H1 (cell line): ENCODE results near the gene COL21A1. TPM values are rescaled to one million over a fixed set of nuclear protein-coding genes. Genes with fewer than 3 reads are reported as not detected.

ENCODE experiments used
- CTCF ChIA-PET: fragments of 300-600 bp; sonication (Branson Sonifier 250); formaldehyde crosslinking; loops from one replicate; lab custom pipeline; 2021; ENCODE audit not compliant: partially characterized antibody; lab: Charles Lee
- POLR2A ChIA-PET: fragments of 300-600 bp; sonication (Branson Sonifier 250); formaldehyde crosslinking; loops from one replicate; lab custom pipeline; 2021; ENCODE audit warnings: inconsistent platforms; ENCODE audit not compliant: partially characterized antibody; lab: Charles Lee
- DNase-seq, 2 experiments: peaks; one replicate each; pipeline versions ENCODE4 v3.0.0 to v3.0.0-alpha.2; 2010 to 2022; ENCODE audit warnings: low spot score in 2 of 2, low read depth in 1 of 2, mixed read lengths in 1 of 2
- FAIRE-seq: peaks from 2 replicates; lab custom pipeline; 2011; peaks lifted over from hg19 to GRCh38; lab: Jason Lieb, UNC
- H2AFZ ChIP-seq: 2 replicates; pipeline ENCODE4 v1.8.1; 2012; ENCODE audit warnings: low read length, inconsistent platforms
- H2AK5ac ChIP-seq: 2 replicates; pipeline ENCODE4 v1.6.1; 2013; ENCODE audit warnings: low read depth, low read length
- H2BK120ac ChIP-seq: replicated peaks from 2 replicates; pipeline ENCODE3; 2013; ENCODE audit warnings: low read depth, low read length, inconsistent platforms
- H2BK12ac ChIP-seq: 2 replicates; pipeline ENCODE4 v1.6.1; 2013; ENCODE audit warnings: low read depth, low read length
- H2BK15ac ChIP-seq: 2 replicates; pipeline ENCODE4 v1.6.1; 2013; ENCODE audit warnings: low read length
- H2BK20ac ChIP-seq: 2 replicates; pipeline ENCODE4 v1.6.1; 2013; ENCODE audit warnings: low read length
- H2BK5ac ChIP-seq: 2 replicates; pipeline ENCODE4 v1.6.1; 2013; ENCODE audit warnings: low read depth, low read length
- H3K14ac ChIP-seq: 2 replicates; pipeline ENCODE4 v1.6.1; 2013; ENCODE audit warnings: inconsistent platforms; ENCODE audit not compliant: insufficient read length
- H3K18ac ChIP-seq: 2 replicates; pipeline ENCODE4 v1.6.1; 2013; ENCODE audit warnings: low read length; ENCODE audit errors: extremely low read depth
- H3K23ac ChIP-seq: 2 replicates; pipeline ENCODE4 v1.6.1; 2013; ENCODE audit warnings: inconsistent platforms; ENCODE audit not compliant: insufficient read length
- H3K23me2 ChIP-seq: 2 replicates; pipeline ENCODE4 v1.6.1; 2013; ENCODE audit warnings: low read depth, low read length
- H3K27ac ChIP-seq: 2 replicates; pipeline ENCODE4 v1.6.1; 2011; ENCODE audit warnings: low read depth, low read length, inconsistent platforms
- H3K27me3 ChIP-seq, 4 experiments: replicated peaks in 1 of 4; 1 replicate in 1 of 4; 2 replicates in 3 of 4; pipeline versions ENCODE4 v1.6.1 to v1.8.1; 2011 to 2013; ENCODE audit warnings: low read length in 3 of 4, mild to moderate bottlenecking in 3 of 4, inconsistent platforms in 2 of 4, mixed read lengths in 2 of 4, moderate library complexity in 1 of 4; ENCODE audit not compliant: control insufficient read depth in 3 of 4, insufficient read depth in 3 of 4; ENCODE audit errors: extremely low read depth in 1 of 4
- H3K36me3 ChIP-seq, 4 experiments: 2 replicates each; pipeline versions ENCODE4 v1.6.1 to v1.8.1; 2011 to 2013; ENCODE audit warnings: mild to moderate bottlenecking in 4 of 4, low read length in 3 of 4, moderate library complexity in 2 of 4, control low read depth in 1 of 4, inconsistent platforms in 1 of 4; ENCODE audit not compliant: insufficient read depth in 4 of 4, control insufficient read depth in 2 of 4
- H3K4ac ChIP-seq: replicated peaks from 2 replicates; pipeline ENCODE3; 2013; ENCODE audit warnings: low read length, low read depth, mixed read lengths, inconsistent platforms; ENCODE audit not compliant: insufficient read length
- H3K4me1 ChIP-seq, 4 experiments: replicated peaks in 1 of 4; 1 replicate in 1 of 4; 2 replicates in 3 of 4; pipeline versions ENCODE4 v1.6.1 to v1.8.1; 2011 to 2013; ENCODE audit warnings: low read length in 3 of 4, inconsistent platforms in 2 of 4, mixed read lengths in 1 of 4; ENCODE audit not compliant: insufficient read depth in 4 of 4, control insufficient read depth in 3 of 4
- H3K4me2 ChIP-seq, 2 experiments: 2 replicates each; pipeline versions ENCODE4 v1.6.1 to v1.8.1; 2011 to 2013; ENCODE audit warnings: low read depth in 2 of 2, low read length in 2 of 2, control low read depth in 1 of 2, inconsistent platforms in 1 of 2, mild to moderate bottlenecking in 1 of 2; ENCODE audit not compliant: insufficient read depth in 1 of 2
- H3K4me3 ChIP-seq, 4 experiments: fragments of 200-600, 300-600 bp in 1 of 4; sonication (generic), shearing (Covaris generic), sonication (Bioruptor Twin) in 1 of 4; 2 replicates each; pipeline versions ENCODE4 v1.5.1 to v1.8.1; 2011 to 2016; ENCODE audit warnings: low read length in 4 of 4, low read depth in 3 of 4, control low read depth in 2 of 4, inconsistent platforms in 2 of 4, mild to moderate bottlenecking in 2 of 4, mixed read lengths in 1 of 4, moderate library complexity in 1 of 4; ENCODE audit not compliant: insufficient read depth in 2 of 4; ENCODE audit errors: extremely low read depth in 1 of 4
- H3K56ac ChIP-seq: replicated peaks from 2 replicates; pipeline ENCODE3; 2013; ENCODE audit warnings: low read depth, mild to moderate bottlenecking, mixed read lengths, low read length, inconsistent platforms; ENCODE audit not compliant: insufficient read length
- H3K79me1 ChIP-seq: 2 replicates; pipeline ENCODE4 v1.6.1; 2013; ENCODE audit warnings: low read depth, low read length, control low read depth
- H3K79me2 ChIP-seq, 2 experiments: 2 replicates each; pipeline versions ENCODE4 v1.6.1 to v1.8.1; 2012 to 2013; ENCODE audit warnings: low read length in 2 of 2, mild to moderate bottlenecking in 2 of 2, inconsistent platforms in 1 of 2; ENCODE audit not compliant: insufficient read depth in 2 of 2, control insufficient read depth in 1 of 2
- H3K9ac ChIP-seq, 4 experiments: replicated peaks in 1 of 4; 1 replicate in 1 of 4; 2 replicates in 3 of 4; pipeline versions ENCODE4 v1.6.1 to v1.8.1; 2011 to 2013; ENCODE audit warnings: low read depth in 3 of 4, low read length in 3 of 4, control low read depth in 2 of 4, mild to moderate bottlenecking in 2 of 4, moderate library complexity in 2 of 4, inconsistent platforms in 1 of 4; ENCODE audit errors: extremely low read depth in 1 of 4
- H3K9me3 ChIP-seq, 2 experiments: 2 replicates each; pipeline versions ENCODE4 v1.6.1 to v1.8.1; 2012 to 2013; ENCODE audit warnings: mild to moderate bottlenecking in 2 of 2, moderate library complexity in 2 of 2, control low read depth in 1 of 2, inconsistent platforms in 1 of 2, low read depth in 1 of 2, low read length in 1 of 2, mixed read lengths in 1 of 2; ENCODE audit not compliant: insufficient read depth in 2 of 2
- H4K20me1 ChIP-seq, 2 experiments: replicated peaks in 1 of 2; 2 replicates each; pipeline versions ENCODE3 to v1.8.1; 2011 to 2013; ENCODE audit warnings: inconsistent platforms in 2 of 2, low read length in 2 of 2, mild to moderate bottlenecking in 1 of 2; ENCODE audit not compliant: insufficient read depth in 2 of 2, control insufficient read depth in 1 of 2
- H4K5ac ChIP-seq: 2 replicates; pipeline ENCODE4 v1.6.1; 2013; ENCODE audit warnings: low read length, low read depth, mixed read lengths, inconsistent platforms; ENCODE audit not compliant: insufficient read length
- H4K8ac ChIP-seq: 2 replicates; pipeline ENCODE4 v1.8.0; 2013; ENCODE audit warnings: mild to moderate bottlenecking, moderate library complexity, low read length, inconsistent platforms; ENCODE audit not compliant: insufficient read depth; ENCODE audit errors: extremely low read depth
- H4K91ac ChIP-seq: replicated peaks from 2 replicates; pipeline ENCODE3; 2013; ENCODE audit warnings: low read length, mixed read lengths, inconsistent platforms; ENCODE audit not compliant: insufficient read length
- ATF2 ChIP-seq: IDR thresholded peaks from 2 replicates; pipeline ENCODE4 v1.6.1; 2012; ENCODE audit warnings: low read length, inconsistent platforms
- NRF1 ChIP-seq: IDR thresholded peaks from 2 replicates; pipeline ENCODE4 v1.6.1; 2011; ENCODE audit warnings: mild to moderate bottlenecking, low read depth, low read length, improper control_type of control experiment
- RFX5 ChIP-seq: IDR thresholded peaks from 2 replicates; pipeline ENCODE4 v1.6.1; 2011; ENCODE audit warnings: low read depth, low read length, improper control_type of control experiment, borderline replicate concordance
- RNF2 ChIP-seq: fragments of 200-900, 300-1000 bp; sonication (generic); IDR thresholded peaks from 2 replicates; pipeline ENCODE4 v1.7.1; 2016; ENCODE audit warnings: borderline replicate concordance, low read depth, mild to moderate bottlenecking, antibody characterized with exemption, low read length; ENCODE audit not compliant: poor library complexity, severe bottlenecking; ENCODE audit errors: missing control alignments
- TCF12 ChIP-seq: IDR thresholded peaks from 2 replicates; pipeline ENCODE4 v1.6.1; 2011; ENCODE audit warnings: low read depth, mild to moderate bottlenecking, low read length
- WGBS, 2 experiments: shearing (Covaris generic) in 1 of 2; methylation state at CpG; one replicate each; pipeline versions ENCODE4 v1.1.6 to v1.1.7; 2013 to 2015; ENCODE audit warnings: low lambda C conversion rate in 2 of 2, mixed read lengths in 2 of 2, inconsistent platforms in 1 of 2, low coverage in 1 of 2, missing lambda C conversion rate in 1 of 2; ENCODE audit not compliant: insufficient replicate concordance in 2 of 2, insufficient coverage in 1 of 2, insufficient read length in 1 of 2; ENCODE audit errors: extremely low coverage in 1 of 2, missing lambda C conversion rate in 1 of 2; 5-methylcytosine and 5-hydroxymethylcytosine counted together
- polyA plus RNA-seq, 7 experiments: library from polyadenylated mRNA; depleted of rRNA in 3 of 7; stranded (reverse) in 5 of 7; unstranded in 2 of 7; fragments of >200 nt in 5 of 7; fragments of 200-250 nt in 2 of 7; gene quantifications; 1 replicate in 5 of 7; 2 replicates in 1 of 7; 4 replicates in 1 of 7; pipeline versions ENCODE4 v1.2.1 to v1.2.3, GENCODE V29; 2011 to 2013; ENCODE audit warnings: missing spikeins in 2 of 7, mixed read lengths in 2 of 7
- total RNA-seq: library from RNA; stranded (reverse); fragmentation: NEBNext Ultra II Directional; extraction: Animal tissue kit (Norgen Biotek cat#: 25700); gene quantifications from 2 replicates; pipeline ENCODE4 v1.2.1, GENCODE V29; 2021

COL21A1 gene
- total and polyA plus RNA-seq, 2 of the 8 experiments (the other 6 are each of a cell fraction or from before 2014, with no cell fraction given) = 1.6 to 3.4 TPM

- Histone ChIP-seq H4K91ac (no peak overlapping the region), H3K18ac (no peak overlapping the region), H3K9me3 (no peaks in the 10 kb centered on the region), H2AFZ (no peak overlapping the region), H2AK5ac (no peak overlapping the region), H3K4me1 (no peaks in the 10 kb centered on the region), H2BK12ac (no peak overlapping the region), H3K56ac (no peak overlapping the region), H3K79me2 (no peaks in the 10 kb centered on the region), H2BK15ac (no peak overlapping the region), H3K23ac (no peak overlapping the region), H3K9ac (no peak overlapping the region), H4K5ac (no peak overlapping the region), H2BK20ac (no peak overlapping the region), H3K4me3 (no peak overlapping the region)
- FAIRE-seq (no peak), DNase-seq (no peak)
- whole genome bisulfite sequencing, 2 experiments = 88% methylated on average over 1 of the region's 1 CpG; no CpG with 5 or more reads in 1 of the 2 experiments
- TF ChIP-seq ATF2 (no peak), NRF1 (no peak), RNF2 (no peak), TCF12 (no peak), RFX5 (no peak)
- TF ChIP-seq, all 59 proteins: peak for 0
- POLR2A ChIA-PET = no interaction called here
- H2BK5ac ChIP-seq = no peak overlapping the region
- H3K23me2 ChIP-seq = no peaks in the 10 kb centered on the region
- no peak overlapping the region for H2BK120ac ChIP-seq
- no peak overlapping the region for H3K4ac ChIP-seq
- H4K20me1 ChIP-seq = no peaks in the 10 kb centered on the region
- CTCF ChIA-PET = no interaction called here
- H3K14ac ChIP-seq = no peak overlapping the region
- no peaks in the 10 kb centered on the region for H3K27me3 ChIP-seq
- no peaks in the 10 kb centered on the region for H3K36me3 ChIP-seq
- H3K79me1 ChIP-seq = no peaks in the 10 kb centered on the region
- H3K27ac ChIP-seq = no peak overlapping the region
- no peak overlapping the region for H3K4me2 ChIP-seq
- no peak overlapping the region for H4K8ac ChIP-seq
Measured at GRCh38 chr6:56162081-56162480, 85.3 kb downstream of the COL21A1 start.
